ENCODE results near the gene NKAIN2. TPM values are rescaled to one million over a fixed set of nuclear protein-coding genes. Genes with fewer than 3 reads are reported as not detected.
"Not testable (repeated sequence)": the region's sequence is repeated elsewhere in the genome, so short reads cannot be mapped to it uniquely, and the experiment has no call there.

The NKAIN2 gene
- total RNA-seq, 1 experiment from 2014 or later = not detected

- no peak for DNase-seq (ENCODE audit: low read depth)
Observed at GRCh38 chr6:124677874-124678273, 874.2 kb downstream of the NKAIN2 start.

- DNase-seq (ENCODE audit: low read depth) = no peak
Observed at GRCh38 chr6:124679387-124679786, 875.7 kb downstream of the NKAIN2 start.

- no peak for DNase-seq (ENCODE audit: low read depth)
Observed at GRCh38 chr6:124682751-124683150, 879.1 kb downstream of the NKAIN2 start.

- DNase-seq (ENCODE audit: low read depth) = no peak
Observed at GRCh38 chr6:124683507-124683906, 879.8 kb downstream of the NKAIN2 start.

- DNase-seq (ENCODE audit: low read depth) = no peak
Observed at GRCh38 chr6:124684621-124685020, 881.0 kb downstream of the NKAIN2 start.

- no peak for DNase-seq (ENCODE audit: low read depth)
Observed at GRCh38 chr6:124688369-124688768, 884.7 kb downstream of the NKAIN2 start.

GRCh38 chr6:124694139-124694705, 890.6 kb downstream of the NKAIN2 start:
- DNase-seq (ENCODE audit: low read depth) = no peak

GRCh38 chr6:124699038-124699437, 895.4 kb downstream of the NKAIN2 start:
- no peak for DNase-seq (ENCODE audit: low read depth)

- no peak for DNase-seq (ENCODE audit: low read depth)
Observed at GRCh38 chr6:124703541-124703940, 899.9 kb downstream of the NKAIN2 start.

GRCh38 chr6:124712532-124712931, 908.9 kb downstream of the NKAIN2 start:
- DNase-seq (ENCODE audit: low read depth) = not testable (repeated sequence)

- no peak for DNase-seq (ENCODE audit: low read depth)
Observed at GRCh38 chr6:124714728-124715127, 911.1 kb downstream of the NKAIN2 start.

GRCh38 chr6:124719913-124720312, 916.2 kb downstream of the NKAIN2 start:
- no peak for DNase-seq (ENCODE audit: low read depth)

- DNase-seq (ENCODE audit: low read depth) = no peak
Observed at GRCh38 chr6:124721331-124721730, 917.7 kb downstream of the NKAIN2 start.

GRCh38 chr6:124722141-124722878, 918.6 kb downstream of the NKAIN2 start:
- DNase-seq (ENCODE audit: low read depth) = no peak

GRCh38 chr6:124723671-124724070, 920.0 kb downstream of the NKAIN2 start:
- DNase-seq (ENCODE audit: low read depth) = no peak

GRCh38 chr6:124737804-124738203, 934.1 kb downstream of the NKAIN2 start:
- DNase-seq (ENCODE audit: low read depth) = not testable (repeated sequence)

- DNase-seq (ENCODE audit: low read depth) = no peak
Observed at GRCh38 chr6:124738482-124738881, 934.8 kb downstream of the NKAIN2 start.

- DNase-seq (ENCODE audit: low read depth) = no peak
Observed at GRCh38 chr6:124741341-124741740, 937.7 kb downstream of the NKAIN2 start.

GRCh38 chr6:124742971-124743370, 939.3 kb downstream of the NKAIN2 start:
- DNase-seq (ENCODE audit: low read depth) = no peak

- no peak for DNase-seq (ENCODE audit: low read depth)
Observed at GRCh38 chr6:124743420-124743819, 939.8 kb downstream of the NKAIN2 start.

- DNase-seq (ENCODE audit: low read depth) = no peak
Observed at GRCh38 chr6:124747349-124747748, 943.7 kb downstream of the NKAIN2 start.

GRCh38 chr6:124748778-124749177, 945.1 kb downstream of the NKAIN2 start:
- DNase-seq (ENCODE audit: low read depth) = no peak

- DNase-seq (ENCODE audit: low read depth) = no peak
Observed at GRCh38 chr6:124753001-124753400, 949.3 kb downstream of the NKAIN2 start.
